A673 (cell line): ENCODE data around the gene LRCH1.

Experiments
- EZH2 ChIP-seq: fragments of 200-600 bp; sonication (generic); IDR thresholded peaks from 2 replicates; pipeline ENCODE4 v1.6.1; 2017; ENCODE audit warnings: borderline replicate concordance, low read depth, mild to moderate bottlenecking, mixed read lengths, antibody characterized with exemption, low read length; ENCODE audit not compliant: poor library complexity, severe bottlenecking
- TF ChIP-seq, protein P1 (sequence below): fragments of 300-800, 200-600 bp; sonication (generic); conservative IDR thresholded peaks from 2 replicates; pipeline ENCODE4 v1.5.1; 2017; ENCODE audit warnings: low read depth, mild to moderate bottlenecking, antibody characterized with exemption, low read length, moderate library complexity, mixed read lengths

DNA sequence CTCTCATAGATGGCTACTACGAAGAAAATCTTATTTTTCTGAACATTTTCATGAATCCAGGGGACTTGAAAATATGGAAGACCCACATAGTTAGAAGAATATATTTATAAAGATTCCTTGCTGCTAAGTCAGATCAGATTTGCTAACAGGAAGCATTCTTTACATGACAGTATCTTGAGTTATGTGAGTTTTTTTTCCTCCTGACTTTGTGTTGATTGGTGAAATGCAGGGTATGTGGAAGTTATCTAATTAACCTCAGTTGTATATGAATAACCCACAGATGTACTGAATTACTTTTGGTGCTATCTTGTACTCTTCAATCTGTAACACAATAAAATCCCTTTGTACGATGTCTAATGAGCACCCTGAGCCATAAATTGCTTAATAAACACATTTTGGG, 190.2 kb downstream of the LRCH1 start:
- TF ChIP-seq, protein P1, sequence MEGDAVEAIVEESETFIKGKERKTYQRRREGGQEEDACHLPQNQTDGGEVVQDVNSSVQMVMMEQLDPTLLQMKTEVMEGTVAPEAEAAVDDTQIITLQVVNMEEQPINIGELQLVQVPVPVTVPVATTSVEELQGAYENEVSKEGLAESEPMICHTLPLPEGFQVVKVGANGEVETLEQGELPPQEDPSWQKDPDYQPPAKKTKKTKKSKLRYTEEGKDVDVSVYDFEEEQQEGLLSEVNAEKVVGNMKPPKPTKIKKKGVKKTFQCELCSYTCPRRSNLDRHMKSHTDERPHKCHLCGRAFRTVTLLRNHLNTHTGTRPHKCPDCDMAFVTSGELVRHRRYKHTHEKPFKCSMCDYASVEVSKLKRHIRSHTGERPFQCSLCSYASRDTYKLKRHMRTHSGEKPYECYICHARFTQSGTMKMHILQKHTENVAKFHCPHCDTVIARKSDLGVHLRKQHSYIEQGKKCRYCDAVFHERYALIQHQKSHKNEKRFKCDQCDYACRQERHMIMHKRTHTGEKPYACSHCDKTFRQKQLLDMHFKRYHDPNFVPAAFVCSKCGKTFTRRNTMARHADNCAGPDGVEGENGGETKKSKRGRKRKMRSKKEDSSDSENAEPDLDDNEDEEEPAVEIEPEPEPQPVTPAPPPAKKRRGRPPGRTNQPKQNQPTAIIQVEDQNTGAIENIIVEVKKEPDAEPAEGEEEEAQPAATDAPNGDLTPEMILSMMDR, result no peak
- no peak for TF ChIP-seq EZH2
